Forelimb muscle (tissue), 1 donor: ENCODE data around the gene POLR1C. TPM values are rescaled to one million over a fixed set of nuclear protein-coding genes. Genes with fewer than 3 reads are reported as not detected.
"Not testable (repeated sequence)": the region's sequence is repeated elsewhere in the genome, so short reads cannot be mapped to it uniquely, and the experiment has no call there.

Source experiments
- DNase-seq: peaks from one replicate; pipeline ENCODE4 v3.0.0-alpha.2; 2013; ENCODE audit warnings: low read depth
- polyA plus RNA-seq: library from polyadenylated mRNA; unstranded; fragments of 120-200 nt; gene quantifications from one replicate; pipeline ENCODE4 v1.2.1, GENCODE V29; 2013; ENCODE audit not compliant: insufficient read length

POLR1C gene
- polyA plus RNA-seq, 1 donor = 14.3 TPM

DNA sequence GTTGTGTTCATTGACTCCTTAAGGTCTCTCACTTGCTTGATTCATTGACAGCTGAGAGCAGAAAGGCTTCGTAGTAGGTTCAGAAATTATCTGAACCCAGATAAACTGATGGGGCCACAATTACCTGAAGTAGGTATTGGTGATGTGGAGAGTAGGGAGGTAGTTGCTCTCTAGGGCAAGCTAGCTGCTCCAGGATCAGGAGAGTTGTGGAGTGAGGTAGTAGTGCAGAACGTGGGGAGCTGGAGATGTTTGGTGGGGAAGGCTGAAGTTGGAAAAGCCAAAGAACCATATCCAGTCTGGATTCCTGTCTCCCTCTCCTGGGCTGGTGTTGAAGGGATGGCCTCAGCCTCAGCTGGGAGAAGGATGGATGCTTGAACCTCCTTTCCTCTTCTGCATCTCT, 23.7 kb upstream of the POLR1C start:
- no peak for DNase-seq

- no peak for DNase-seq
Measured at GRCh38 chr6:43493833-43494232, 23.1 kb upstream of the POLR1C start.

GRCh38 chr6:43494321-43494720, 22.6 kb upstream of the POLR1C start:
- DNase-seq = no peak

DNA sequence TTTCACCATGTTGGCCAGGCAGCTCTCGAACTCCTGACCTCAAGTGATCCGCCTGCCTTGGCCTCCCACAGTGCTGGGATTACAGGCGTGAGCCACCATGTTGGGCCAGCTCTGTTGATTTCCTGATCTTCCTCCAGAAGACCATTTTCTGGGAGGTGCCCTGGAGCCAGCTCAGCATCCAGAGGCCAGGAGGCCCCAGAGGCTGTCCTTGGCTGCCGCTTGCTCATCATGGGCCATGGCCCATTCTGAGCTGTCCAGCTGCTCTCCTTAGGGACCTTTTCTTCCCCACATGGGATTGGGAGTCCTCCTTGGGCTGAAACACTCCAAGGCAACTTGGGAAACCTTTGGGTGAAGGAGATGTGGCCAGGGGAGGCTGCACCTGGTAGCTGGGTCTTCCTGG, 22.1 kb upstream of the POLR1C start:
- DNase-seq = no peak

- DNase-seq = no peak
Measured at GRCh38 chr6:43495409-43495941, 21.4 kb upstream of the POLR1C start.

- DNase-seq = no peak
Measured at GRCh38 chr6:43496370-43497128, 20.3 kb upstream of the POLR1C start.

- no peak for DNase-seq
Measured at GRCh38 chr6:43497129-43497396, 19.8 kb upstream of the POLR1C start.

DNA sequence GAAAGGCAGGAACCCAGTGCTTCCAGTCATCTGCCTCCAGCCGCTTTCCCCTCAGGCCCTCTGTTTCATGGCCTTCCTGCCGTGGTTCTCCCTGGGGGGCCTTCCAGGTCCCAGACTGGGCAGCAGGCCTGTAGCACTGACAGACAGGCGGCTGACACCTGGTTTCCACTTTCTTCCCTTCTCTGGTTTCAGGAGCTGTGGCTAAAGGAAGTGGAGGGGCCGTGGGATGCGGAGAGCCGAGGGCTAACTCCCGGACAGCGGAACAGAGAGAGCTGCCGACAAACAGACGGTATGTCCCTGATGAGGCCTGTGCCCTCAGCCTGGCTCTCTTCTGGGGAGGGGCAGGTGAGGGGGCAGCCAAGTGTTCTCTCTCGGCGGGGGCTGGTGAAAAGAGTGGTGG, 19.2 kb upstream of the POLR1C start:
- no peak for DNase-seq

DNA sequence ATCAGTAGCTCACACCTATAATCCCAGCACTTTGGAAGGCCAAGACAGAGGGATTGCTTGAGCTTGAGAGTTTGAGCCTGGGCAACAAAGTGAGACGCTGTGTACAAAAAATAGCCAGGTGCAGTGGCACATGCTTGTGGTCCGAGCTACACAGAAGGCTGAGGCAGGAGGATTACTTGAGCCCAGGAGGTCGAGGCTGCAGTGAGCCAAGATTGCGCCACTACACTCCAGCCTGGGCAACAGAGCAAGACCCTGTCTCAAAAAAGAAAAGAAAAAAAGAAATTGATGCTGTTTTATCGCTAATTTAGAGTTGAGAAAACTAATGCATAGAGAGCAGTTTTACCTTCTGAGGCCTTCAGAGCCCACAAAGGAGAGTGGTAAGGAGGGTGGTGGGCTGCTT, 18.6 kb upstream of the POLR1C start:
- not testable (repeated sequence) for DNase-seq

DNA sequence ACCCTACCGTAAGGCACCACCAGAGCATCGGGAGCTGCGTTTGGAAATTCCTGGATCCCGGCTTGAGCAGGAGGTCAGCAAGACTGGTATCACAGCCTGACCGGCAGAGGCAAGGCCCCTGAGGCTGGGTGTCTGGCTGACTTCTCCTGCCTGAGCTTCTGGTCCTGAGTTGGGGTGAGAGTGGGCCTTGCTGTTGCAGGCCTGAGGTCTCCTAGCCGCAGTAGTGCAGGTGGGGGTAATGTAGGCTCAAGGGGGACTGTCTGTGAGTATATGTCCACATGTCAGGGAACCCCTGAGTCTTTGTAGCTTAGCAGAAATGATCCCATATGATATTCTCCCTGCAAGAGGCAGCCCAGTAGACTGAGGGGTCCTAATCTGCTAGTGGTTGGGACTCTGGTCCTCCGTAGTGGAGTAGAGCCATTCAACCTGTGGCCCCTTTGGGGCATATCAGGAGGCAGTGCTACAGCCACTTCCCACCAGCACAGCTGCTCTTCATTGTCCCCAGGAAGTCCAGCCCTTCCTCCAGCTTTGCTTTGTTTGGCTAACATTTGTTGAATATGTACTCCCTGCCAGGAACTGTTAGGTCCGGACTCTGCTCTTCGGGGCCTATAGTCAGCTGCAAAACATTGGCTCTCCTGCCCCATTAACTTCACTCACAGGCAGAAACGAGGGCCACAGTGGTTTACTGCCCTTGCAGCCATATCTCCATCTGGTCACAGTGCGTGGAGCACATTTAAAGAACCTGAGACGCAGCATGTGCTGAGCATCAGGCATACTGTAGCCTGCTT, 17.7 kb upstream of the POLR1C start:
- no peak for DNase-seq

DNA sequence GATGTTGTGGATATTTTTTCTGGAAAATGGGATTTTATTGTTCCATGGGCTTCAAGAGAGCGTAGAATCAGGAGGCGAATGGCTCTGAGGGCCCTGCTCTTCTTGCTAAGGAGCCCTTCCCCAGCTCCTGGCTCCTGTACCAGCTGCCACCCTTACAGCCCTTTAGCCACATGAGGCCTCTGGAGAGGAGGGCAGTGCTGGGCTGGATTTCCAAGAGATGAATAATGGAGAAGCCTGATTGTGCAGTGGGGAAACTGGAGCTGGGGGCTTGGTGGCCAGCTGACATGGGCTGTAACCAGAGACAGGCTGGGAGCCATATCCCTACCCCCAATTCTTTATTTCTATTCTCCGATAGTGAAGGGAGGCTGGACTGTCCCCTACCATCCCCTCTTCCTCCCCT, 16.0 kb upstream of the POLR1C start:
- no peak for DNase-seq

DNA sequence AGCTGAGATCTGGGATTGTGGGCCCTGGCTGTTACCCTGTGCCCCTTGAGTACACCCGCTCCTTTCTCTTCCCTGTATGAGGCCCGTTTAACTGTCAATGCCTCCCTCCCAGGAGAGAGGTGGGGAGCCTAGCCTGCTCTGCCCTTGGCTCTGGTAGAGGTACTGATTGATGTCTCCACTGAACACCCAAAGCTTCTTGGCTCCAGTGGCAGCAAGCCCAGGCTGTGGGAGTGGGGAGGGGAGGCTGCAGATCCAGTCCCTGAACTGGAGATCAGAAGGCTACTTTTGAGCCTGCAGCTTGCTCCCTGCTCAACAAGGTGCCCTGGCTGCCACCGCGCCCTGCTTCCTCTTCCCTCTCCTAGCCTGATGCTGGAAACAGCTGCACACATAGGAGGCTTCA, 14.2 kb upstream of the POLR1C start:
- DNase-seq = no peak

DNA sequence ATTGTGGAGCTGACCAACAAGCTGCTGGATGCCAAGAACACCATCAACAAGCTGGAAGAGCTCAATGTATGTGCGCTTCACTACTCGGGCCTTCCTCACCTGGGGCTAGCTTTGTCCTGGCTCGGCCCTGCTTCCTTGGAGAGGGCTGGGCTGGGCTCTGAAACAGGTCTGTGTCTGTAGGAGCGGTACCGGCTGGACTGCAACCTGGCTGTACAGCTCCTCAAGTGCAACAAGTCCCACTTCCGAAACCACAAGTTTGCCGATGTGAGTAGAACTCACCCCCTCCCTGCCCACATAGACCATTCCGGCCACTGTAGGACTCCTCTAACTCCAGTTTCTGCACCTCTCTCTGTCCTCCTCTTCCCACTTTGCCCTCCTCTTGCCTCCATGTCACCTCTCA, 13.4 kb upstream of the POLR1C start:
- no peak for DNase-seq

DNA sequence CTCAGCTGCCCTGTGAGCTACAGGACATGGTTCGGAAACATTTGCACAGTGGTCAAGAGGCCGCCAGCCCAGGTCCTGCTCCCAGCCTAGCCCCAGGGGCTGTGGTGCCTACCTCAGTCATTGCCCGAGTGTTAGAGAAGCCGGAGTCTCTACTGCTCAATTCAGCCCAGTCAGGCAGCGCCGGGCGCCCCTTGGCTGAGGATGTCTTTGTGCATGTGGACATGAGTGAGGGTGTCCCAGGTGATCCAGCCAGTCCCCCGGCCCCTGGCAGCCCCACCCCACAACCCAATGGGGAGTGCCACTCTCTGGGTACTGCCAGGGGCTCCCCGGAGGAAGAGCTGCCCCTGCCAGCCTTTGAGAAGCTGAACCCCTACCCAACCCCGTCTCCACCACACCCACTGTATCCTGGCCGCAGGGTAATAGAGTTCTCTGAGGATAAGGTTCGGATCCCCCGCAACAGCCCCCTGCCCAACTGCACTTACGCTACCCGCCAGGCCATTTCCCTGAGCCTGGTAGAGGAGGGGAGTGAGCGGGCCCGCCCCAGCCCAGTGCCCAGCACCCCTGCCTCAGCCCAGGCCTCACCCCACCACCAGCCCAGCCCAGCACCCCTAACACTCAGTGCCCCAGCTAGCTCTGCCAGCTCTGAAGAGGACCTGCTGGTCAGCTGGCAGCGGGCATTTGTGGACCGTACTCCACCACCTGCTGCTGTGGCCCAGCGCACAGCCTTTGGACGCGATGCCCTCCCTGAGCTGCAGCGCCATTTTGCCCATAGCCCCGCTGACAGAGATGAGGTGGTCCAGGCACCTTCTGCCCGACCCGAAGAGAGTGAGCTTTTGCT, 11.9 kb upstream of the POLR1C start:
- DNase-seq = no peak

DNA sequence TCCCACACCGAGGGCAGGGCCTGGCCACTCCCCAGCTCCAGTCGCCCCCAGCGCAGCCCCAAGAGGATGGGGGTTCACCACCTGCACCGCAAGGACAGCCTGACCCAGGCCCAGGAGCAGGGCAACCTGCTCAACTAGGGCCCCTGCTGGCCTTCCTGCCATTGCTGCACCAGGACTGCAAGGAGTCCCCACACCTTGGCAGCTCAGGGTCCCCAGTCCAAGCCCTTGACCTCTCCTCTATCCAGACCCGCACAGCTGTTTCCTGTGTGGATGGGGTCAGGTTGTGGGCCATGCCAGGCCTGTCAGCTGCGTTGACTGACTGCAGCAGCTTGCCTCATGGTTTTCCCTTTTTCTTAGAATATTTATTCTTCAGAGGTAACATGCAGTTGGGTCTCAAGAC, 11.2 kb upstream of the POLR1C start:
- no peak for DNase-seq

- no peak for DNase-seq
Measured at GRCh38 chr6:43506171-43506570, 10.7 kb upstream of the POLR1C start.

- DNase-seq = peak; percentile 67
Measured at GRCh38 chr6:43506667-43507471, 10.0 kb upstream of the POLR1C start.

- DNase-seq = no peak
Measured at GRCh38 chr6:43508481-43509141, 8.3 kb upstream of the POLR1C start.

DNA sequence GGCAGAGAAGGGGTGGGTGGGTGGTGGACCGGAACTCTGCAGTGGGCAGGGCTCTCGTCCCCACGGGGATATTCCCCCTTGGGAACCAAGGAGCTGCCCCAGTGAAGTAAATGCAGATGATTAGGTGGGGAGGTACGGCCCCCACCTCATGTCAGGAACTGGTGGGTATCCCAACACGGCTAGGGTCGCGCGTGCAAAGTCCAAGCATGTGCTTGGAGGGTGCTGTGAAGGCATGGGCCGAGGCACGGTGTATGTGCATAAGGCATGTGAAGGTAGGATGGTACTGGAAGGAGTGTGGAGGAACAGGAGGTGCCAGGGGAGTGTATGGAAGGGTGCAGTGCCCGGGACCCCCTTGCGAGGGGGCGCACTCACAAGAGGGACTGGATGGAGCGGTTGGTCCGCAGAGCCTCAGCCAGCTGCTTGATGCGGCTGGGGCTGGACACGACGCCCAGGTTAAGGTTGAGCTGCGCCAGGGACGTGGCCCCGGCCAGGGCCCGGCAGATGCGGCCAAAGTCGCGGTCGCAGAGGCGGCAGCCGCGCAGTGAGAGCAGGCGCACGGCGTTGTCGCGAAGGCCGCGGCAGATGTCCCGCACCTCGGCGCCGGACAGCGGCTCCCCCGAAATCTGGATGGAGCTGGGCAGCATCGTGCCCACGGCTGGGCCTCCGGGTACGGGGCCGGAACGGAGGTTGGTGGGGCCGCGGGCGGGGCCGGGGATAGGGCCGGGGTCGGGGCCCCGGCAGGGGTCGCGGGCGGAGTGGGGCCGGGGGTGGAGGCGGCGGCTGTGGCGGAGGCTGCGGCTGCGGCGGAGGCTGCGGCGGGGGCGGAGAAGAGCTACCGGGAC, 7.5 kb upstream of the POLR1C start:
- DNase-seq = no peak
